ENCODE measurements around the gene BTBD16.

Gene BTBD16

DNA sequence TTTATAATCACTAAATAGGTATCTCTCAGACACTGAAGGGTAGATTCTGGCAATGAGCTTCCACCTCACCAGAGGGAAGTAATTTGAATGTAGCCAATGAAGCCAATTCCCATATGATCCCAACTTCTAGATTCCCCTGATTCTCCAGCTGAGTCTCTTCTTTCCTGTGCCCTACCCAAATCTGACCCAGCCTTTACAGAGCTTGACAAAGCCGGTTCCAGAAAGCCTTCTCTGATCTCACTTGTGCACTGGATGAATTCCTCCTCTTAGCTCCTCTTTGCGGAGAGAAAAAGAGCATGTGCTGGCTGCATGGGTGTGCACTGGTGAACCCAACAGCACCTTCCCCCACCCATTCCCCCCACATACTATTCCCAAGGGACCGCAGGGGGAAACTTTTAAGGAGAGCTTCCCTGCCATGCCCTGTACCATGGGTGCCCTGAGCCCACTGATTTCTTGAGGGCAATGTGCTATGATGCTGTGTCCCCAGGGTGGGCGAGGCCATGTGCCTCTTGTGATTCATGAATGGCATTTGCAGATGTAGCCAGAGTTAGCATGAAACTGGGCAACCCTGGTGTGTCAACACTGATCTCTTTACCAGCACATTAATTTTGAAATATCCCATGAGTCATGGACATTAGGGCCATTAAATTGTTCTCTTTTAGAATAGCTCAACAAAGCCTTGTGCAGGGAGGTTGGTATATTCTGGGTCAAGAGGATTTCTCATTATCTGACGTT is 53.0 kb downstream of the BTBD16 start:
- DNase-seq, result no peak

DNA sequence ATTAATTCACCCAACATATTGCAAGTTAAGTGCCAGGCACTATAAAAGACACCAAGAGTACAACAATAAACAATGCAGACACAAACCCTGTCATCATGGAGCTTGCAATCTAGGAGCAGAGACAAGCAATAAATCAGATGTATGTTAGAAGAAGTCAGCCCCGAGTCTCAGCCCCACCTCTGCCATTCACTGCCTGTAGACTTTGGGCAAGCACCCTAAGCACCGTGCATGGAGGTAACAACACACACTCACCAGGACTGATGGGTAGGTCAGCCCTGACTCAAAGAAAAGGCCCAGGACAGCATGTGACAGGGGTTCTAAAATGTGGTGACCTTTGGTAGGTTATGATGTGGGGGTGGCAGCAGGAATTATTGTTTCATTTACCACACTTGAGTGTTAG is 54.1 kb downstream of the BTBD16 start:
- DNase-seq, result no peak

DNA sequence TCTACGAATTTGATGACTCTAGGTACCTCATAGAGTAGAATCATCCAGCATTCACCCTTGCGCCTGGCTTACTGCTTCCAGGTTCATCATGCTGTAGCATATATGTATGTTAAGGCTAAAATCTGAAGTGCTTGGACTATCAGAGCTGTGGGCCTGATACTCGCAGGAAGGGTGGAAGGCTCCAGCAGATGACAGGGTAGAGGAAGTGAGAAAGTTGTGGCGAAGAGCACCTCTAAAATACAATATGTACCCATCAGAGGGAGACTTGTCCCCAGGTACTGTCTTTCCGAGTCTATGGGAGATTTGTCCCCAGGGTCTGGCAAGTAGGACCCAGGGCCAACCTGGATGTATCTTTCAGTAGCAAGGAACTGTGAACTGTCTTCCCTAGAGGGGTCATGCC is 55.3 kb downstream of the BTBD16 start:
- DNase-seq, result no peak

DNA sequence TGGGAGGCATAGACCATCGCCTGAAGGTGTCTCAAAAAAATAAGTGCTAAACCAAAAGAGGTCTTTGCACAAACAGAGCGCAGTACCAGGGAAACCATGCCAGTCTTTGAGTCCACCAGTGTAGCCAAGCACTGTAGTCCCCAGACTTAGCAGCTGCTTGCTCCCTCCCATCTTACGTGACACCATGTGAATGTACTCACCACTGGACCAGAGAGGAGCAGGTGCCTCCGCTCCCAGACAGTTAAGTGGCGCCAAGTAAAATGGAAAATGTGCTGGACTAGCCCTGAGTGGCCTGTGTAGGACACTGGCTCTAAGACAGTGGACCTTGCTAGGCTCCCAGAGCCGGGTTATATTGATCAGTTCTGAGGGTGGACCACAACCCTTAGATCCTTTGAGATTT is 55.7 kb downstream of the BTBD16 start:
- DNase-seq, result no peak

DNA sequence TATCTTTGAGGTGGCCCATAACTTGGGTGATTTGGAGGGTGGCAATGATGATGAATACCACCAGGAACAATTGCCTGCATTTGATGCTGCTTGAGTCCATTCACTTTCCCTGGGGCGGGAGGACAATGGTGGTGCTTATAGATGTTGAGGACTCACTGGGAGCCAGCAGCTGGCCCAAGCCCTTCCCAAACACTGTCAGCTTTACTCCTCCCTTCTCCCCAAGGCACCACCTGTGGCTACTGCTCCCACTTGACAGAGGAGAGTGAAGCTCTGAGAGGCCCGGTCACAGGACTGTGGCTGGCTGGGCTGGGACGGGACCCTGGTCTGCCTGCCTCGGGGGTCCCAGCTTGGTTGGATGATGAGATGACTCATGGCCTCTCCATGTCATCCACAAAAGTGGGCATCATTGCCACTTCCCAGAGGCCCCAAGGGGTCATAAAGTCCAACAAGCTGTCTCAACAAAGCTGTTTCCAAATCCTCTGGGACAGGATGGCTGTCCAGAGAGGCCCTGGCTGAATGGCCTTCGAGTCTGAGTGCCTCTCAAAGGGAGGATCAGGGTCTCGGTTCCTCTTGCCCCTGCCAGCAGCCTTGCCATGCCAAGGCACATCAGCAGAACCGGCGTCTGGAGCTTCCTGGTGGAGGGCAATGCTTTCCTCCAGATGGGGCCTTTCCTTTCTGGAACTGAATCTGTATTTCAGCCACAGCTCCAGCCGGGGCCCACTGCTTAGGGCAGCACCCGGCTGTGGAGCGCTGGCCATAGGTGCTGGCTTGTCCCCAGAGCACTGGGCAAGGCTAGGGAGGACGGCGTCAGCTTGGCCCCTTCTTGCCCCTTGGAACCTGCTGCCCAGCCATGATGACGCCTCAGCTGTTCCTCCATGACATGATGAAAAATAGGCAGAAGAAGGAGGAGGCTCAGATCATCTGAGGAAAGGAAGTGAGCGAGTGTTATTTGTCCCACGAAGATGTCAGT is 56.4 kb downstream of the BTBD16 start:
- no peak for DNase-seq

DNA sequence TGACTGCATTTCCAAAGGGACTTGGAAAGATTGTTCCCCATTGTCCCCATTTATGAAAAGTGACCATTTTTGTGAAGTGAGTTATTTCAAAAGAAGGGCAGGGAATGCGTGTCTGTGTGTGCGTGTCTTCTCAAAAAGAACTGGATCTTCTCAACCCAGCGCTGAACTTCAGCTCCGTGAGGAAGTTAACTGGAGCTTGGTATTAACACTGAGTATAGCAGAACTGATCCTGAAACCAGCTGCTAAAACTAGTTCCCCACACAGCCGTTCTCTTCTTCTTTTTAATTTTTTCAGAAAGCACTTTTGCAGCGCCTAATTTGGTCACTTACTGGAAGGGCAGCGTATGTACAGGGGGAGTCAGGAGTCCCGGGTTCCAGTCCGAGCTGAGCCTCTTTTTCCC is 57.6 kb downstream of the BTBD16 start:
- DNase-seq, result no peak

DNA sequence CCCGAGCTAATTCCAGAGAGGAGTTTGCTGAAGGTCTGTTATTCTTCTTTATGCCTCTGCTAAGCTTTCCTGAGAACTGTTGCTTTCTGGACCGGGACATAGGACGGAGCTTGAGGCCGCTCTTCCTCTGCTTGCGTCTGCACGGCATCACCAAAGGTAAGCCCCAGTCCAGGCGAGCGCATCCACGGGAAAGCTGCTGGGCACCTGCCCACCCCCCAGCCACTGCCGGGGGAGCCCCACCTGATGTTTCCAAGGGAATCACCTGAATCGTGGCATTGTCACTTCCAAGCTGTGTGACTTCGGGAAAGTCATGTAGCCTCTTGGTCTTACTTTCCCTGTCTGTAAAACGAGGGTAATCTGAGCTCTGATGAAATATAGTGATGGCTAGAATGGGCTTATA is 58.3 kb downstream of the BTBD16 start:
- DNase-seq, result no peak

DNA sequence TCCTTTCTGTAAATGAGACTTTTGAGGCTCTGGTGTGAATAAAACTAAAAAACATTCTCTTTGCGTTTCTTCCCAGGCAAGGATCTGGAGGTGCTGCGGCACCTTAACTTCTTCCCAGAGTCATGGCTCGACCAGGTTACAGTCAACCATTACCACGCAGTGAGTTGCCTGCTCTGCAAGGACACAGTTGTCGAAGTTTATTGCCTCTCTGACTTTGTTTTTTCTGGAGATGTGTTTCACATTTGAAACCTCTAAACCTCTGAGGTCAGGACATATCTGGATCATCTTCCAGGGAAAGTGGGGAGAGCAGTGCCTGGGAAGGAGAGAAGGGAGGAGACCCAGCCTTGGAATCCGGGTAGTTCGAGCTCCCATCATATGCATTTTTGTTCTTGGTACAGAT is 60.0 kb downstream of the BTBD16 start:
- DNase-seq, result no peak

DNA sequence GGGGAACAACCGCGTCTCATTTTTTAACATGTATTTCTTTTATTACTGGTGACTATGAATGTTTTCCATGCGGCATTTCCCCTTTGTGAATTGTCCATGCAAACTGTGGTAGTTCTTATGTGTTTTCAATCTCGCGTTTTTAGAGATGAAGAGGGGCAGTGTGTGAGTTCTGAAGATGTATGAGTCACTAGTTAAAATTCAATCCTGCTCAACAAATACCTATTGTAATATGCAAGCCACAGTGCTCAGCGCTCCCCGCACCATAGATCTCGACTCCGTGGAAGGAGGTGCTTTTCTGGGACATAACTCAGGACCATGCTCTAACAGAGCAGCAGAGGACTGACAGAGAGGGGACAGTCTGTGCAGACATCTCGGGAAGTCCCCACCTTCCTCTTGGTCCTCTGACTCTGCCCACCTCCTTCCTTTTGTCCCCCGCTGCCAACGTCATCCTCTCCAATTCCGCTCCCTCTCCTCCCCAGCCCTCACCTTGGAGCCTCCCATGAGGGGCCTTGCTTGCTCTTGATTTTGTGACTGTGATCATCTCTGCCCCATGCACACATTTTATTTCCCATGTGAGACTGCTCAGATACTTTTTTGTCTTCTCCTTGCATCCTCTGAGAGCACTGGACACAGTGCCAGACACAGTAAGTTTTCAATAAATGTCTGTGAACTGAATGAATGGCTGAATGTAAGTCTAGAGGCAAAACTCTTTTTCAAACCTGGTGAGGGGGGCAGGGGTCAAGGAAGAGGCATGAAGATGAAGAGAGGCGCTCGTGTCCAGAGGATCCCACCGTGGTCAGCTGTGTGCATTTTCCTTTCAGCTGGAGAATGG is 60.7 kb downstream of the BTBD16 start:
- no peak for DNase-seq

DNA sequence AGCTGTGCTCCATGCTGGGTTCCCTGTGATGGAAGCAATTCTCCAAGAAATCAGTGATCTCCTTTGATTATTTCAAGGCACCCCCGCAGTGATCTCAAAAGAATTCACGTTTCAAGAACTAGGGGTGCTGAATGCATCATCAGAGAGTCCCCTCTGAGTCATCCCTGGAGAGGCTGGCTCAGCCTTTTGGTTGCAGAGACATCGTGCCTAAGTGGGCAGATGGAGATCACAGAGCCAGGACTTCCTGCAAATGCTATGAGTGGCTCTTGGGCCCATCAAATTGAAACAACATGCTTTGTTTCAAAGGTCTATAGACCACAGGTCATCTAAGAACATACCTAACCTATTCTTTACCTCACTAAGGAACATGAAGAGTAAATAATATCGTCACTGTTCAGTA is 61.9 kb downstream of the BTBD16 start:
- no peak for DNase-seq

DNA sequence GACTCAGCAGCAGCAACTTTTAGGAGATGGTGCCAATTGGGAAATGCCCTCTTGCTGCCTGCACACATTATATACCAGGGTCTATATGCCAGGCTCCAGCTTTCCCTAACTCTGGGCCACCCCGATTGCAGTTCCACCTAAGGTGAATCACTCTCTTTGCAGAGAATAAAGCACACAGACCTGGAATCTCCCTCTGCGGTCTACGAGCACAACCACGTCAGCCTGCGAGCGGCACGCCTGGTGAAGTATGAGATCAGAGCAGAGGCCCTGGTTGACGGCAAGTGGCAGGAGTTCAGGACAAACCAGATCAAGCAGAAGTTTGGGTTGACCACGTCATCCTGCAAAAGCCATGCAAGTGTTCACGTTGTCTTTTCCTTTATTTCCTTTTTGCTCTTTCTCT is 65.2 kb downstream of the BTBD16 start:
- DNase-seq, result no peak

DNA sequence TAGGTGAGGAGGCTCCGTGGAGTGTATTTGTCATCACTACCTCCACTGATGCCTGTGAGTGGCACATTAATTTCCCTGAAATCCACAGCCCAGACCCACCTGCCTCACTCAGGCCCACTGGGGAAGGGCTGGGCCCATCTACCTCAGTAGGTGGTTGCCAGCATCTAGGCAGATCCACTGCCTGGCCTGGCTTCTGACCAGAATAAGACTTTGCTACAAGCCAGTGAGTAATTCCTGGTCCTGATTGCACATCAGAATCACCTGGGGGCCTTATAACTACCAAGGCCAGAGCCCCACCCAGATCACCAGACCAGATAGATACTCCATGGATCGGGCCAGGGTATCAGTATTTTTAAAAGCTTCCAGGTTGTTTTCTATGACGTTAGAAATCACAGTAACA is 65.9 kb downstream of the BTBD16 start:
- DNase-seq, result no peak

DNA sequence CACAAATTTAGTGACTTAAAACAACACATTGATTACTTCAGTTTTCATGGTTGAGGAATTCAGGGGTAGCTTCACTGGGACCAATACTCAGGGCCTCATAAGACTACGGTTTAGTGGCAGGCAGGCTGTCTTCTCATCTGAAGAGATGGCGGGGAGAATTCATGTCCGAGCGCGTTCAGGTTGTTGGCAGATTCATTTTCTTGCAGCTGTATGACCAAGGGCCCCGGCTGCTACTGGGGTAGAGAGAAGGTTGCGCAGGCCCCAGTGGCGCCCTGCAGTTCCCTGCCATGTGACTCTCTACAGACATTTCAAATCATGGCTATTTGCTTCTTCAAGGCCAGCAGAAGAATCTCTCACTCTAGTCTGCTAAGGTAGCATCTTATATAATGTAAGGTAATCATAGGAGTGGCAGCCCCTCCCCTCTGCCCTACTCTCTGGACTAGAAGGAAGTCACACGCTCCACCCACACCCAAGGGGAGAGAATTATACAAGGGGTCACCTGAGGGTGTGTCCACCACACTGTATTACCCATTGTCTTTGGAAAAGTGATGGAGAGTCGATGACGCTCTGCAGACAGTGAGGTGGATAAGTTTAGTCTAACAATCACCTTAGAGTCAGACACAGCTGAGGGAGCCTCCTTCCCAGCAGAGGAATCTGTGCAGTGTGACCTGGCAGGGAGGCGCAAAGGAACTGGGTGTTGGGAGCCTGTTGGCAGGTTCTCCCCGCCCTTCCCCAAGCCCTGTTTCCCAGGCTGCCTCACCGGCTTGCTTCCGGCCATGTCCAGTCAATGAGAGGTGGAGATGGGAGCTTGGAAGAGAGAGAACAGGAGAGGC is 67.7 kb downstream of the BTBD16 start:
- no peak for DNase-seq

DNA sequence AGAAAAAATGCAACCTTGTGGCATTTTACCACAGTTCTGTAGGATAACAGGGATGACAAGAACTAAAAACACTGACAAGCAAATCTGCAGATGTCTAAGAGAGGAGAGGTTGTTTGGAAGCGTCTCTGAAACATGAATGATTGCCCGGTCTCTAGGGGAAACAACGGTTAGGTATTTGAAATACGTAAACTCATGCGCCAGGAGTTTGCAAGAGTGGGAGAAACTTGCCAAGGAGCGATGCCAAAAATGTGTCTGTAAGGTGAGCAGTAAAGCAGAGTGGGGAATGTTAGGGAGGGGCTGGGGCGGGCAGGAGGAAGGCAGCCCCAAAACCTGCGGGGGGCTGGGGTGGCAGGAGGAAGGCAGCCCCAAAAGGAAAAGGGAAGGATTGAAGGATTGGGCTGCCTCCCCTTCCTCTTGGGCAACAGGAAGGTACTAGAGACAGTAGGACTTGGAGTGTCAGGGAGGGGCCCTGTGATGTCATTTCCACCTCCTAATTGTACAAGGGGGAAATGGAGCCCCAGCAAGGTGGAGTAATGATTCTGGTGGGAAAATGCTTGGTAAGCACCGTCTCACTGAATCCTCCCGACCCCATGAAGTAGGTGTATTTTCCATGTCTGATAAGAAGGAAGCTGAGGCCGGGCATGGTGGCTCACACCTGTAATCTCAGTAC is 70.2 kb downstream of the BTBD16 start:
- DNase-seq, result no peak

DNA sequence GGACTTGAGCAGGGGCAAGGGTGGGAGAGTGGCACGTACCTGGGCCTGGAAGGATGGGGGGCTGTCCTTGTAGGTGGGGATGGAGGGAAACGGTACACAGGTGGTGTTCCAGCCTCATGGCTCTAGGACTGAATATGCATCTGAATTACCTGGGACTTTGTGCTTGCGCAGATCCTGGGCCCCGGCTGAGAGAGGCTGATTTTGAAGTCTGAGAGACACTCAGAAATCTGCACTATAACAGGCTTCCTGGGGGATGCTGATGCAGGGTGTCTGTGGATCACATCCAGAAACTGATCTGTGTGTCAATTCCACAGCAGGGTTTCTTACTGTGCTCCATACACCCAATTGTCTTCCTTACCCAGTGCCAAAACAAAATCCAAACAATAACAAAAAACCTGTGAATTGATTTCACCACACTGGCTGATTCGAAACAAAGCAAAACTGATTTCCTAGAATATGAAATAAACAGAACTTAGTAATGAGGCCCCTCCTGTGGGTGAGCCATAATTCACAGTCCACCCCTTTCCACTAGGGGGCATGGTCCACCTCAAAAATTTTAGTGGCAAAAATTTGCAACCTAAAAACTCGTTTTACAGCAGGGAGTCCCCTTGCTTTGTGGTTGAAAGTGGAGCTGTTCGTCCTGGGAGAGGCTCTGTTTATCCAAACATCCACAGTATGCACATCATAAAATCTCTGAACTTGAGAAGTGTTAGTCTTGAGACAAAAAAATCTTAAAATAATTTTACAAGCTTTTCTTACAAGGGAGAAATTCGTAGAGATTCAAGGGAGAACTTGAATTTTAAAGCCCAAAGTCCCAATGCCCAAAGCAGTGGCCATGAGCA is 71.4 kb downstream of the BTBD16 start:
- peak; percentile 75 for DNase-seq

DNA sequence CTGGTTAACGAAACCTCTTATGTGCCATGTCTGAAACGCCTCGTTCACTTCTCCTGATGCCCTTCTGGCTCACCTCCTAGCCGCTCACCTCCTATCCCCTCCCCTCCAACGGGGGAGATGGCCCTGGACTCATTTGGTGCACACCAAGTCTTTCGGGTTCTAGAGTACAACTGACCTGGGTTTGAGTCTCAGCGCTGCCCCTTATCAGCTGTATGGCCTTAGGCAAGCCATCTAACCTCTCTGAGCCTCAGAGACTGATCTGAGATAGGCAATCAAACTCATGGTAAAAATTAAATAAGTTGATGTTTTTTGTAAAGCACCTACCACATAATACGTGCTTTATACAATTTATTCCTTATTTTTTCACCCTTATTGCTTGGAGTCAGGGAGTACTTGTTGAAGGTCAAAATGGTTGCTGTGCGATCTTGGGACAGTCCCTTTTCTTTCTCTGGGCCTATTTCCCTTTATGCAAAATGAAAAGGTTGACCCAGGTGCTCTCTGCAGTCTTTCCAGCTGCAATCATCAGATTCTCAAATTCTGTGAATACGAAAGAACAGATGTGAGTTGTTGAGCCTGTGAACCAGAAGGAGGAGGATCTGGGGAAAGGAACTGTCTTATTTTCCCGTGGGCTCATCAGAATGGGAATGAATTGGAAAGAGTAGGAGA is 72.2 kb downstream of the BTBD16 start:
- no peak for DNase-seq

DNA sequence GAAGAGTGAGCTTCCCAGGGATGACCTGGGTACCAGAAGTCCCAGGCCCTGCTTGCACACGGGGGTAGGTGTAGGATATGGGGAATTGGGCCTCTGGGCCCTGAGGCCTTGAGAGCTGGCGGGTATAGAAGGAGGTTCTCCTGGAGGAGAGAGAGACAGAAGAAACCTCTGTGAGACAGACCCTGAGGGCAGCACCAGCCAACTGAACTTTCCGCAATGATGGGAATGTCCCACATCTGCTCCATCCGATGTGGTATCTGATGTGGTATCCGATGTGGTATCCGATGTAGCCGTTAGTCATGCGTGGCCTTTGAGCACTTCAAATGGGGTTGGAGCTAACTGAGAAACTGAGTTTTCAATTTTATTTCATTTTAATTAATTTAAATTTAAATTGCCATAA is 72.8 kb downstream of the BTBD16 start:
- no peak for DNase-seq

DNA sequence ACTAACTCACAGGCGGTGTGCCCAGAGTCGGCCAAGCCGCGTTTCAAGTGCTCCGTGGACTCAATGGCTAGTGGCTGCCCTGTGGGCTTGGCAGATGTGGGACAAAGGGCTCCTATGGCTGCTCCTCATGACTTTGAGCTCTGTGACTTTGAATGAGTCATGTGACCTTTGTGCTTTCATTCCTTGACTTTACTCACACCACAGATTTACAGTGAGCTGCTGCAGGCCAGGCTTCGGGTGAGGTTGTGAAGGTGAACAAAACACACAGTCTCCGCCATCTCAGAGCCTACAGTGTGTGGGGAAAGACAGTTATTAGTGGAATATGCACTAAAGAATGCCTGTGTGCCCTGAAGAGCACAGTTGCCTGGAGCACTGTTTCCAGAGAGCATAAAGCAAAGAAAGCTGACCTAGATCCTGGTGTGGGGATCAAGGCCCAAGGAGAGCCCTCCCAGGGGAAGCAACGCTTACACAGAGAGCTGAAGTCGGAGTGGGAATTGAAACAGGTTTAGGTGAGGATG is 73.7 kb downstream of the BTBD16 start:
- DNase-seq, result no peak

DNA sequence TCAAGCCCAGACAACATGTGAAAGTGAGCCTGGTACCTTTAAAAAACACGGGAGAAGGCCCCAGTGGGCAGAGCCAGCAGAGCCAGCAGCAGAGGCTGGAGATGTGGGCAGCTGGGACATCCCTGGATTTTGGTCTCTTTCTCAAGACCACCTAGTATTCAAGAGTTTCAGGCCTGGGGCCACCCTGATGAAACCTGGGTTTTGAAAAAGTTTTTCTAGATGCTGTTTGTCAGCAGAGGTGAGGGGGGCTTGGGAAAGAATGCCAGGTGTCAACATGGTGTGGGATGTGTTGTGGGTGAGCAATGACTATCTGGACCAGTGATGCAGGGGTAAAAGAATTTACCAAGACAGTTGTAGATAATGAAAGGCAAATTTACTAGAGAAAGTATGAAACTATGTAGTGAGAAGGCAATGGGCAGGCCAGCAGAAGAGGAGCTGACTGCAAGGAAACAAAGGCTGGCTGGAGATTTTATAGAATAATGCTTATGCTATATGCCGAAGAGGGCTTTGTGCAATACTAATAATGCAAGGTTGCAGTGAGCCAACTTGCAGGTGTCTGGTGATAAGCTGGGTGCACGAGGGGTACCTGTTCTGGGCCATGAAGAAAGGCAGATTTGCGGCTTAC is 75.3 kb downstream of the BTBD16 start:
- DNase-seq, result no peak
